ENCODE results near the gene SLAMF7.

DNA sequence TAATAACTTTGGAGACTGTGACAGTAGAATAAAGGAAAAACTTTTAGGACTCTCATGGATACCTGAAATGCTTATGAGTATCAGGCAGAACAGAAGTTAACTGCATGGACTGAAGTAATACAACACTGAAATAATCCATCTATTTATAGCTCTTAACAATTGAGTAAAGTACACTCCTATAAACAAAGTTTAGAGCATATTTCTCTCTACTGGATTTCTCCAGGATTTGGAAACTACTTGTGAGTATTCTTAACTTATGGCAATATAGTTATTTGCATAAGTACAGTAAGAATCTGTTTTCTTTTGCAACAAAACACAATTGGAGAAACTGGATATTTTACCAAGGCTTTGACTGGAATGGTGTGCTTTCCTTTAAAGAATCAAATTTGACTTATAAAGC, 17.6 kb upstream of the SLAMF7 start:
- no peak for TF ChIP-seq EZH2 (IDR thresholded peaks at IDR 0.05; ENCODE audit: low read depth)
- TF ChIP-seq, protein P1, sequence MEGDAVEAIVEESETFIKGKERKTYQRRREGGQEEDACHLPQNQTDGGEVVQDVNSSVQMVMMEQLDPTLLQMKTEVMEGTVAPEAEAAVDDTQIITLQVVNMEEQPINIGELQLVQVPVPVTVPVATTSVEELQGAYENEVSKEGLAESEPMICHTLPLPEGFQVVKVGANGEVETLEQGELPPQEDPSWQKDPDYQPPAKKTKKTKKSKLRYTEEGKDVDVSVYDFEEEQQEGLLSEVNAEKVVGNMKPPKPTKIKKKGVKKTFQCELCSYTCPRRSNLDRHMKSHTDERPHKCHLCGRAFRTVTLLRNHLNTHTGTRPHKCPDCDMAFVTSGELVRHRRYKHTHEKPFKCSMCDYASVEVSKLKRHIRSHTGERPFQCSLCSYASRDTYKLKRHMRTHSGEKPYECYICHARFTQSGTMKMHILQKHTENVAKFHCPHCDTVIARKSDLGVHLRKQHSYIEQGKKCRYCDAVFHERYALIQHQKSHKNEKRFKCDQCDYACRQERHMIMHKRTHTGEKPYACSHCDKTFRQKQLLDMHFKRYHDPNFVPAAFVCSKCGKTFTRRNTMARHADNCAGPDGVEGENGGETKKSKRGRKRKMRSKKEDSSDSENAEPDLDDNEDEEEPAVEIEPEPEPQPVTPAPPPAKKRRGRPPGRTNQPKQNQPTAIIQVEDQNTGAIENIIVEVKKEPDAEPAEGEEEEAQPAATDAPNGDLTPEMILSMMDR (conservative IDR thresholded peaks at IDR 0.05), result no peak

Data from PC-9 (cell line).